NCI-H526 (cell line): ENCODE measurements around the gene SIPA1L3.
A peak's percentile ranks its signal among the peaks of the same experiment; 100 is the strongest.
"Not testable (repeated sequence)": the region's sequence is repeated elsewhere in the genome, so short reads cannot be mapped to it uniquely, and the experiment has no call there.

Experiments
- DNase-seq, 2 experiments: peaks; one replicate each; lab custom pipeline; 2025; lab: John Stamatoyannopoulos, UW

SIPA1L3 gene

DNA sequence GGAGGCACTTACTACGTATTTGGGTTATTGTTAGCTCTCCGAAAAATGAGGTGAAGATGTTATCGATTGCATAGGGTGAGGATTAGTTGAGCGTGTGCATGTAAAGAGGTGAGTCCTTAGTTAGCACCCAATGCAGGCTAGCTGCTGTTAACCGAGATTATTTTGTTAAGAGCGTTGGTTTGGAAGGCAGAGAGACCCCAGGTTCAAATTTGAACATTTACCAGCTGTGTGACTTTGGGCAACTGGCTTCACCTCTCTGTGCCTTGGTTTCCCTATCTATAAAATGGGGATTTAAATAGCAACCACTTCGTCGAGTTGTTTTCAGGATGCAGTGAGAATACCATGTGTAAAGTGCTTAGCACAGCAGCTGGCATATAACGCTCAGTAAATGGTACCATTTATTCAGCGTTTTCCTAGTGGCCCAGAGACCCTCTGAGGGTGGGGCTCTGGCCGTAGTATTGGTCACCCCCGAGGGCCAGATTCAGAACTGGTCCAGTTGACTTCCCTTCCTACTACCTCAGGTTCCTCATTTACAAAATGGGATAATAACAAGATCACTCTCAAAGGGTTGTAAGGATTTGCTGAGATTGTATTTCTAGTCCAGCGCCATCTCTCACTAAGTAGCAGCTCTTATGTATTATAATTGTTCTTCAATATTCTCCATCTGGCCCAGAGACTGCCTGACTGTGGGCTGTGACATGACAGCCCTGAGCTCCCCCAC lies 887 bp downstream of the SIPA1L3 start:
- DNase-seq = no peak

DNA sequence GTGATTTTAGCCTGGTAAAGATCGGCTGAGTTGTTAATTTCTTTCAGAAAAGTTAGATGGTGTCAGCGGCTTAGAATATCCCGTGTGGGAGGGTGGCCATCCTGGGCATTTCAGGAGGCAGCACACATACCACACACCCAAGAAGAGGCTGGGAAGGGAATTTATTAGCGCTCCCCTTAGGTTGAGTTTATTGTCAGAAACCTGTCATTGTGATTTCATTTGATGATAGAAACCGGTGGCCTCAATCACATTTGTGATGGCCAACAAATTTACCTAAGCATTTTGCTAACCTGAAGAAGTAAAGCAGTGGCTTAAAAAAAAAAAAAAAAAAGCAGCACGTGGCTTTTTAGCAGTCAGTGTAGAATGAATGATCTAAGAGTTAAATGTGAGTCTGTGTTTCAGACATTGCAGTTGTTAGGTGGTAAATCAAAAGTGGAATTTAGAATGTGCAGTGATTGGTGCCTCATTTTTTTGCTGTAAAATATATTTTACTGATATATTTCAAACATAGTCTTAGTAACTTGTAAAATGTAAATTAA lies 2.7 kb downstream of the SIPA1L3 start:
- no peak for DNase-seq

DNA sequence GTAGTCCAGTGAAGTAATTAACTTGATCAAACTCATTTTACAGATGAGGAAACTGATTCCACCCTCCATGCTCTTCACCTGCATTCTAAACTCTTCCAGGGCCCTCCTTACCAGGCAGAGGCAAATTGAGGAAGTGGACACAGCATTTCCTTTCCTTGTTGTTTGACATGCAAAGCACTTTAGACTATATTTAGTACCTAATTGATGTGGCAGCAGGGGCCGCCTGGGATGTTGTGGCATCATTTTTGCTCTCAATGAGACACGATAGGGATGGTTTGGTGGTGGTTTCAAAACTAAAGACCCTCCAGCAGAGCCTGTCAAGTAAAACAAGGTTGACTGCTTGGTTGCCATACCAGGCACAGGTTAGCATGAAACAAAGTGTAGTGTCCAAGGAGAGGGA lies 7.9 kb downstream of the SIPA1L3 start:
- peak; percentile 50 to 81 for DNase-seq

DNA sequence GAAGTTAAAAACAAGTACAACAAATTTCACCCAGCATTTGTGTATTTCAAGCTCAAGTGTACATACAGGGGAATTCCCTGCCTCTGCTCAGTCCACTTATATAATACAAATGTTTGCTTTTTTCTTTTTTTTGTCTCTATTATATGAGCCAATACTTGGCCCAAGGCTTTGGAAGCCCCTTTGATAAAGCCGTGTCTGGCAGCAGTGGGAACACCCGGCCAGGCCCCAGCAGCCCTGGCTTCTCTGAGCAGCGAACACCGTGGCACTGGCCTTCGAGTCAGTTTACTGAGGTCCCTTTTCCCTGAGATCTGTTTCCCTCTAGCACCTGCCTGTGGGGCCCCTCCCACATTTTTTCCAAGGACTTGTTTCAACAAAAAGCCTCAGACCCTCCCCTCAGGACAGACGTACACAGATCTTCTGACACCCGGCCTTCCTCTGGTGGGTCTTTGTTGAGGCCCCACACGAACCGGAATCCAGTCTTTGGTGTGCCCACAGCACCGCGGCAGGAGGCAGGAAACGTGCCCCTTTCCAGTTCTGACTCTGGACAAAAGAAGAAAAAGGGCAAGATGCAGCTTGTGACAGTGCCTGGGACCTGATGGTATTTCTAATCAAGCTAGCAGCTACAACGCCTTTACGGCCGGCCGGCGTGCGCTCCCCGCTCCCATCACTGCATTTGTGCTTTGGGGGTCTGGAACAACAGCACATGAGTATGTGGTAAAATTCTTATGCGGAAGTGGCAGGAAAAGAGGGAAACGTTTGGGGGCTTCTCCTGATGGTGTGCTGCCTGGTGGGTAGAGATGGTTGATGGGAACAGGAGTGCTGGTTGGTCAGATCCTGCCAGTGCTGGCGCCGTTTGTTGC lies 13.8 kb downstream of the SIPA1L3 start:
- no peak for DNase-seq

DNA sequence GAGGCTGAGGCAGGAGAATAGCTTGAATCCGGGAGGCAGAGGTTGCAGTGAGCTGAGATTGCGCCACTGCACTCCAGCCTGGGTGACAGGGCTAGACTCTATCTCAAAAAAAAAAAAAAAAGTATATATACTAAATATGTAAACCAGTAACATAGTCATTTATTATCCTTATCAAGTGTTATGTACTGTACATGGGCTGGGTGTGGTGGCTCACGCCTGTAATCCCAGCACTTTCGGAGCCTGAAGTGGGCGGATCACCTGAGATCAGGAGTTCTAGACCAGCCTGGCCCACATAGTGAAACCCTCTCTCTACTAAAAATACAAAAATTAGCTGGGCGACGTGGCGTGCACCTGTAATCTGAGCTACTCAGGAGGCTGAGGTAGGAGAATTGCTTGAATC lies 17.6 kb downstream of the SIPA1L3 start:
- DNase-seq = not testable (repeated sequence)

DNA sequence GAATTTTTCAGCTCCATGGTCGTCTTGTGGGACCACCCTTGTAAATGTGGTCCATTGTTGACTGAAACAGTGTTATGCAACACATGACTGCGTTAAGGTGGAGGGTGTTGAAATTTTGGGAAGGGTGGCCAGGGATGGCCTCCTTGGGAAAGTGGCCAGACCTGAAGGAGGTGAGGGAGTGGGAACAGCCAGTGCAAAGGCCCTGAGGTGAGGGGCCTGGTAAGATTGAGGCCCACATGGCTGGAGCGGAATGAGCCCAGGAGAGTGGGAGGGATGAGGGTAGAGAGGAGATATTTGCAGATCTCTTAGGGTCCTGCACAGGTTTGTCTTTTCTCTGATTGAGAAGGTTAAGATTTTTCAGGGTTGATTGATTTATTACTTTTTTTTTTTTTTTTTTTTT lies 18.2 kb downstream of the SIPA1L3 start:
- no peak for DNase-seq

DNA sequence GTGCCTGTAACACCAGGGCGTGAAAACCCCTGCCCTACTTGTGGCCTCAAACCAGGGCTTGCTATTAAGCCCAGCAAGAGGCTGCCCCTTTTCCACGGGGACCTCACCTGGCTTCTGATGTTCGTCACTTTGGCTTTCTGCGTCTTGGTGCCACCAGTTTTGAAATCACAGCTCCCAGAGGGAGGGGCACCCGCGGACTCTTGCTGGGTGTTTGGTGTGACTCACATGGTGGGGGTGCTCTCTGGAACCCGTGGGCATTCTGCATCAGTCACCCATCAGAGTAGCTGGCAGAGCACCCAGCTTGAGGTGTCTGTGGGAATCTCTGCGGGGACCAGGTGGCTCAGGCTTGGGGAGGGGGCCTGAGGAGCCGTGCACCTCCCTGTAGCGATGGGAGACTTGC lies 19.2 kb downstream of the SIPA1L3 start:
- DNase-seq = no peak

DNA sequence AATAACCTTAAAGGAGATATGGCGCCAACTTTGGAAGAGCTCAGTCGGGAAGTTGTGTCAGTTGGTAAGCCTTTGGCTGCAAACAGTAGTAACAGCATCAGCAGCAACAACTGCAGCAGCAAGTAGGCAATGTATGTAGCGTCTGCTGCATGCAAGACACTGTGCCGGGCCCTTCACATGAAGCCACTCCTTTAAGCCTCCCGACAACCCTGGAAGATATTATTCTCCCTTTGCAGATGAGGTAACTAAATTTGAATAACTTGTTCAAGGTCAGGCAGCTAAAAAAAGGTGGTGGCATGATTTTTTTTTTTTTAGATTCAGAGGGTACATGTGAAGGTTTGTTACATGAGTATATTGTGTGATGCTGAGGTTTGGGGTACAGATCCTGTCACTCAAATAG lies 19.7 kb downstream of the SIPA1L3 start:
- DNase-seq = no peak

DNA sequence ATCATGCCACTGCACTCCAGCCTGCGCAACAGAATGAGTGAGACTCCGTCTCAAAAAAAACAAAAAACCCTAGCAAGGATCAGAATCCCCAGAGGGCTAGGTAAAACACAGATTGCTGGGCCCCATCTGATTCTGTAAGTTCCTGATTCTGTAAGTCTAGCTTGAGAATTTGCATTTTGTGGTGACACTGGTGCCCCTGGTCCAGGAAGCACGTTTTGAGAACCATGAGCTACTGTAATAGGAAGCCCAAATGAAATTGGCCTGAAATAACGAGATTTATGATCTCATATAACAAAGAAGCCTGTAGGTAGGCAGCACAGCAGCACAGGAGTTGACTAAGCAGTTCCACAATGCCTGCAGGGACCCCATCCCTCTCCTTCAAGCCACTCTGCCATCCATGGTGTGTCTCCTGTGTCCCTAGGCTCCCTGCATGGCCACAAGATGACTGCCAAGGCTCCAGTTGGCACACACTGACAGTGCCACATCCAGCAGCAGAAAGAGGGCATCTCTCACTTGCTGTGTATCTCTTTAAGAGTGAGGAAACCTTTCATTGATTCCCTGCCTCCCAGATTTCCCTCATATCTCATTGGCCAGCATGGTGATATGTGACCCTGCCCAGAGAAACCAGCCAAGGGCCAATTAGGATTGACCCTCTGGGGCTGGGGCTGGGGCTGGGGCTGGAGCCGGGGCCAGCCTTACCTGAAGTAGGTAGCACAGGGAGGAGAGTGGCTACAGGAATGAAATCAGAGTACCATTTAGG lies 21.7 kb downstream of the SIPA1L3 start:
- peak; percentile 34 to 58 for DNase-seq

DNA sequence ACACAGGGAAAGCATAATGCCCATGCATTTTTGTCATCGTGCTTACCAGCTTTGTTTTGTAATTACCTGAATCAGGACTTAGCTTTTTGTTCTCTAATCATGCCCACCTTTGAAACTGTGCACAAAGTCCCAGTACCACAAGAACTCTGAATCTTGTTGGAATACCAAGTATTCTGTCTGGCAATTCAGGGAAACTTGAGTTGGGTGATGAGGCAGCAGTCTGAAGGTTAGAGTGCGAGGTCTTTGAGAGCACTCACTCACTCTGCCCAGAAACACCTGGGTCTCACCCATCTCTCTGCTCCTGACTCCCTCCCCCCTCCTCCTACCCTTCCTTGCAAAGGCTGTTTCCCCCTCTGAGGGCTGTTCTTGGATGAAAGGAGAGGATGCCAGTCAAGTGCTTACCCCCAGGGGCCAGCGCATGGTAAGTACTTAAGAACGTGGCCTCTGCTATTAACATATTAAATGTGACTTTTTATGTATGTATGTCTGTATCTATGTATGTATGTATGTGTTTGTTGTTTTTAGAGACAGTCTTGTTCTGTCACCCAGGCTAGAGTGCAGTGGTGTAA lies 22.4 kb downstream of the SIPA1L3 start:
- DNase-seq = no peak

DNA sequence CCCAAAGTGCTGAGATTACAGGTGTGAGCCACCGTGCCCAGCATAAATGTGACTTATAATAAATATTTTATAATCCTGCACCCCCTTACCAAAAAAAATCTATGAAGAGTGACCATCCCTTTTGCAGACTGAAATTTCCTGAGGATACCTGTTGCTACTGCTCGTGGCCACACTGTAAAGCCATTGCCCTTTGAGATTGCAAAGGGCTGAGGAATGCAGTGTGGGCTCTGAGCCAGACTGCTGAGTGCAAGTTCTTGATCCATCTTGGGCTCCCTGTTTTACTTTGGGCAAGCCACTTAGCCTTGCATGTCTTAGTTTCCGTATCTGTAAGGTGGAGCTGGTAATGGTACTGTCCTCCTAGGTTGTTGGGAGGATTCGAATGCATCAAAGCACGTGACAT lies 23.4 kb downstream of the SIPA1L3 start:
- no peak for DNase-seq

DNA sequence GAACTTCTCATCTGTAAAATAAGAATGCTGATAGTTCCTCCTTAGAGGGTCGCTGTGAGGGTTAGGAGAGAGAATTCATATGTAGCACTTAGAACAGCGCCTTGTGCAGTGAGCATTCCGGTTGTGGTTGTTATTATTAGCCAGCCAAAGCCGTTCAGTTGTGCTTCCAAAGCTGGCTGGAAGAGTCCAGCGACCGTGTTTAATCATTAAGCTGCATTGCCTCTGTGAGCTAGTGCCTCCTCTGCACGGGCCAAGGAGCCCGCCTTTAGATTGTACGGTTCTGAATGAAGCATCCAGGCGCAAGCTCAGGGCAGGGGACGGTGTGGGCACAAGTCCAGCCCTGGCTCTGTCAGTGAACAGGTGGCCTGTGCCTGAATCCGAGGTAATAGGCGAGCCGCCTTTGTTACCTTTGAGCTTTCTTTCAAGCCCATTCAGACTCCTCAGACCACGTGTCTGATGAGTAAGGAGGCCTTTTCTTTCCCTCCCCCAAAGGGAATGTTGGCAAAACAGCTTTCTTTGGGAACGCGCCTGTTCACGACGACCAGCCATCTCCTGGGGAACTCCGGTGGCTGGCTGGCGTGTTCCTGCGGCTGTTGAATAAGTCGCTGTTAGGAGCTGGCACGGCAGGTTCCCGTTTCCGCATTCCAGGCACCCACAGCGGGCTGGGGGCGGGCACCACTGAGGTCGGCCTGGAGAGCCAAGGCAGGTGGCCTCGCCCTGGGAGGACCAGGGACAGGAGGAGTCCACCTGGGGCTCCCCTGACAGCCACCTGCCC lies 25.1 kb downstream of the SIPA1L3 start:
- DNase-seq = peak; percentile 82 to 92

DNA sequence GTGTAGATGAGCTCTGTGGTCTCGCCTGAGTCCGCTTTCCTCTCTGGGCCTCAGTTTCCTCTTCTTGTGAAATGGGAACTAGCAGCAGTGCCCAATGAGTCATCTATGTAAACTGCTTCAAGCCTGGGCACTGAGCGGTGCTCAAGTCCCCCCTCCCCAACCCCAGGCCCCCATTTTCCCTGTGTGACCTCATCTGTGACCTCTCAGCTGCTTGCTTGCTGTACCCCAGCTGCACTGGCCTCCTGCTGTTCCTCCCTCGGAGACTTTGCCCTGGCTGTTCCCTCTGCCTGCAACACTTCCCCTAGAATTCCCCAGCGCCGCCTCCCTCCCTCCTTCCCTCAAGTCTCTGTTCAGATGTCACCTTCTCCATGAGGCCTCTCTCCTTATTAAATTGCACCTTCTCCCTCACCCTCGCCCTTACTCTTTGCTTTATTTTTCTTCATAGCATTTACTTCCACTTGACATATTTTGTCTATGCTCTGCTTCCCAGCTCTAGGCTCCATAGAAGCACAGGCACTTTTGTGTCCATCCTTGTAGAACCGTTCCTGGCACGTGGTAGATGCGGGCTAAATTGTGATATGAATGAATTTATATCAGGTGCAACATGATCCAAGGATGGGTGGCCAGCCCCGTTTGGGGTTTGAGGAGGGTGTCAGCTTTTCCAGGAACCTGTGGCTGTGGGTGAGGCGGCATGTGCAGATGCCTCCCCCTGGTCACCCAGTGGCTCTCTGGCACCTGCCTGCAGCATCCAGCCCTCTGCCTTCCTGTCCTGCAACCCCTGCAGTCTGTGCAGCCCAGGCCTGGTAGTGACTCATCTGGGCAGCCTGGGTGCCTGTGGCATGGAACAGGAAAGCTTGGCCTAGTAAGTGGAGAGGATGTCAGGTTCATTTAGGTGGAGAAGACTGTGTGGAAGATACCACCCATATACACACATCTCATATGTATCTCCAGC lies 26.3 kb downstream of the SIPA1L3 start:
- DNase-seq = peak in 1 of 2 experiments; percentile 35

DNA sequence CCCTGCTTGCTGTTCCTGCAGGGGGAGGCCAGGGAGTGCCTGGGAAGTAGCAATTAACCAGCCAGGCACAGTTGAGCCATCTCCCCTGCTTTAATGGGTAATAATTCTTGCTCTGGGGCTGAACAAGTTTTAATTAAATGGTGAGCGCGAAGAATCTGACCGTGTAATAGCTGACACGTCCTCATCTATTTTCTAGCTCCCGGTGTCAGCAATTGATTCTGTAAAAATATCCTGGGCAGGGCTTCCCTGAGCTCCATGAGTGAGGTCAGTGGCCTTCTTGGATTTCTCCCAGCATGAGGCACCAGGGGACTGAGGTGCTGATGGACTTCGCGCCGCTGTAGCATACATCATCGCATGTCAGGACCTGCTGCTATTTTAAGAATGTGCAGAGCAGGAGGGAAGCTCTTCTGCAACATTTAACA lies 26.9 kb downstream of the SIPA1L3 start:
- no peak for DNase-seq

DNA sequence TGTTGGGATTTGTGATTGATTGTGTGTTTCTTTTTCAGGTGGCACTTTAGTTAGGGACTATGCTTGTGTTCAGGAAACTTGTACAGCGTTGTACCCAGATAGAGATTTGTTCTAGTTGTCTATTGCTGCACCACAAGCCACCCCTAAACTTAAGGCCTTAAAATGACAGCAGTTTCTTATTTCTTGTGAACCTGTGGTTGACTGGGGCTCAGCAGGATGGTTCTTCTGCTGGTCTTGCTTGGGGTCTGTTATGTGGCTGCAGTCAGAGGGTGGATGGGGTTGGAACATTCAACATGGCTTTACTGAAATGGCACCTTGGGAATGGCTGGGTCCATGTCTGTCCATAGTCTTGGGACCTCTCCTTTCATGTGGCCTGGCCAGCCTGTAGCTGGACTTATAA lies 28.3 kb downstream of the SIPA1L3 start:
- no peak for DNase-seq

DNA sequence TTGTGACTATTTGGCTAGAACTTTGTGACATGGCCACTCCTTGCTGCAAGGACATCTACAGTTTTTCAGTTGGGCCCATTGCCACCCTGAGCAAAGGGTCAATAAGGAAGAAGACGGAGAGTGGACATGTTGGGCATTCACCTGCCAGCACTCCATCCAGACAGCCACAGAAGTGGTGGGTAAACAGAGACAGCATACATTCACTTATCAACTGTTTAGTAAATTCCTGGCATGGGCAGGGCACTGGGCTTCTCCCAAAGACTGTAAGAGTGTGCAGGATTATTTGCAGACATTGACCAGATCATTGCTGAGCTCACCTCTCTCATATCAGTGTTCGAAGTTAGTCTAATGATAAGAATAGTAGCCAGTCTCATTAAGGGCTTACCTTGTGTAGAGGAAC lies 29.2 kb downstream of the SIPA1L3 start:
- DNase-seq = no peak

DNA sequence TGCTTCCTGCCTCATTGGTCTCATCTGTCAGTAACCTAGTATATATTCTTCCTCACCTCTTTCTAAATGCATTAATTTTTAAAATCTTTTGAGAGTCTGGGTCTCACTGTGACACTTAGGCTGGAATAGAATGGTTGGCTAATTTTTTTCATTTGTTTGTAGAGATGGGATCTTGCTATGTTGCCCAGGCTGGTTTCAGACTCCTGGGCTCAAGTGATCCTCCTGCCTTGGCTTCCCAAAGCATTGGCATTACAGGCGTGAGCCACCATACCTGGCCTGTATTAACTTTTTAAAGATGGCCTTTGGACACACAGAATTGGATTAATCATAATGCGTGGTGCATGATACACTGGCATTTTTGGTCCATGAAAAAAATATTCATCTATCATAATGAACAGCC lies 29.9 kb downstream of the SIPA1L3 start:
- DNase-seq = no peak

DNA sequence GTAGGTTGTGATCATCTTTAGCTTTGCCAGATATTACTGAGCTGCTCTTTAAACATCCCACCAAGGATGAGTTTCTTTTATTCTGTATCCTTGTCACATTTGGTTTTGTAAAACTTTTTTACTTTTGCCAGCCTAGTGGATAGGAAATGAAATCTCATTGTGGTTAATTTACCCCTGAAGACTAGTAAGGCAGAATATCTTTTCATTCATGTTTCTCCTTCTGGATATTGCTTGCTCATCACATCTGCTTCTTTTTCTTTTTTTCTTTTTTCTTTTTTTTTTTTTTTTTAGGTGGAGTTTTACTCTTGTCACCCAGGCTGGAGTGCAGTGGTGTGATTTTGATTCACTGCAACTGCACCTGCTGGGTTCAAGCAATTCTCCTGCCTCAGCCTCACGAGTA lies 31.3 kb downstream of the SIPA1L3 start:
- no peak for DNase-seq

DNA sequence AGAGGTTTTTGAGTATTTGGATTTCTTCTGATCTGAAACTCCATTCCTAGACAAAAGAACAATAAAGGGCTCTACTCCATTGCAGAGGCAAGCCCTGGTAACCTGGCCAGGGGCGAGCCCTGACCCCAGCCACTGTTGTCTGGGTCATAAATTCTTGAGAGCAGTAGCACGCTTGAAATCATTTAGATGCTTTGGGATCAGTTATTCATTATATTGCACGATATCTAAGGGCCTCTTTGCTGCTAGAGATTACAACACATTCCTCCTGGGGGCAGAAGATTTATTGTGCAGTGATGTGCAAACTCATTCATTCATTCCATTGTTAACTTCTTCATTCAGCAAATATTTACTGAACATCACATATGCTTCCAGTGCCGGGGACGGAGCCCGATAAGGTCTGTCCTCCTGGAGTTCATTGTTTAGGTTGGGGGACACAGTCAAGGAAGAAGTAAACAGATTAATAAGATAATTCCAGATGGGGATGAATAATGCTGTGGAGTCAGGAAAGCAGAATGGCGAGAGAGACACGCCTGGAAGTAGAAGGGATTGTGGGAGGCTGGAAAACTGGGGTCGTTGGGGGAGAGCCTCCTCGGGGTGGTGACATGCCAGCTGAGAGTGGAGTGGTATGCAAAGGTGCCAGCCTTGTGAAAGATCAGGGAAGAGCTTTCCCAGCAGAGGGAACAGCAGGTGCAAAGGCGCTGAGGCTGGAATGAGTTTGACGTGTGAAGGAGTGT lies 34.9 kb downstream of the SIPA1L3 start:
- no peak for DNase-seq
